ENCODE measurements around the gene TRIM47.

GRCh38 chr17:75856062-75856756 is 22.2 kb downstream of the TRIM47 start:
- TF ChIP-seq CTCF (IDR thresholded peaks at IDR 0.05) (no peak), EP300 (IDR thresholded peaks at IDR 0.05) (no peak), POLR2A (IDR thresholded peaks at IDR 0.05) (no peak)

Measured in stomach (tissue), 4 donors.